GM12865 (cell line): ENCODE results near the gene RAPGEF1.

ENCODE experiments used
- DNase-seq: peaks from one replicate; pipeline ENCODE4 v3.0.0; 2010; ENCODE audit warnings: low read depth
- H3K4me3 ChIP-seq: 2 replicates; pipeline ENCODE4 v1.5.1; 2011; ENCODE audit warnings: mild to moderate bottlenecking, low read depth, low read length, control low read depth
- CTCF ChIP-seq: IDR thresholded peaks from 2 replicates; pipeline ENCODE4 v1.5.1; 2011; ENCODE audit warnings: low read length, control low read depth, low read depth, inconsistent platforms; ENCODE audit not compliant: insufficient read depth; ENCODE audit errors: missing control alignments

RAPGEF1 gene

GRCh38 chr9:131628459-131629225 is 111.2 kb downstream of the RAPGEF1 start:
- DNase-seq: peak; percentile 64
- peak overlapping the region; percentile 14 for H3K4me3 ChIP-seq
- TF ChIP-seq CTCF: no peak

GRCh38 chr9:131627648-131628458 is 112.0 kb downstream of the RAPGEF1 start:
- no peak for TF ChIP-seq CTCF
- peak; percentile 84 for DNase-seq
- H3K4me3 ChIP-seq: peak overlapping the region; percentile 12; the same call in 1 of the 2 replicates

GRCh38 chr9:131627326-131627647 is 112.6 kb downstream of the RAPGEF1 start:
- H3K4me3 ChIP-seq: no peak overlapping the region
- TF ChIP-seq CTCF: no peak
- no peak for DNase-seq

- TF ChIP-seq CTCF: no peak
- H3K4me3 ChIP-seq: no peak overlapping the region
- no peak for DNase-seq
These were observed 113.8 kb downstream of the RAPGEF1 start for GRCh38 chr9:131625790-131626670.

- TF ChIP-seq CTCF: no peak
- no peak for DNase-seq
- no peak overlapping the region for H3K4me3 ChIP-seq
These were observed 114.4 kb downstream of the RAPGEF1 start for GRCh38 chr9:131625508-131625787.

- no peak for TF ChIP-seq CTCF
- no peak for DNase-seq
- no peak overlapping the region for H3K4me3 ChIP-seq
These were observed 115.0 kb downstream of the RAPGEF1 start for GRCh38 chr9:131624636-131625507.
